Measurements from ENCODE around the gene TNN.

GRCh38 chr1:175075572-175076568 is 8.2 kb downstream of the TNN start:
- TF ChIP-seq, protein P1, sequence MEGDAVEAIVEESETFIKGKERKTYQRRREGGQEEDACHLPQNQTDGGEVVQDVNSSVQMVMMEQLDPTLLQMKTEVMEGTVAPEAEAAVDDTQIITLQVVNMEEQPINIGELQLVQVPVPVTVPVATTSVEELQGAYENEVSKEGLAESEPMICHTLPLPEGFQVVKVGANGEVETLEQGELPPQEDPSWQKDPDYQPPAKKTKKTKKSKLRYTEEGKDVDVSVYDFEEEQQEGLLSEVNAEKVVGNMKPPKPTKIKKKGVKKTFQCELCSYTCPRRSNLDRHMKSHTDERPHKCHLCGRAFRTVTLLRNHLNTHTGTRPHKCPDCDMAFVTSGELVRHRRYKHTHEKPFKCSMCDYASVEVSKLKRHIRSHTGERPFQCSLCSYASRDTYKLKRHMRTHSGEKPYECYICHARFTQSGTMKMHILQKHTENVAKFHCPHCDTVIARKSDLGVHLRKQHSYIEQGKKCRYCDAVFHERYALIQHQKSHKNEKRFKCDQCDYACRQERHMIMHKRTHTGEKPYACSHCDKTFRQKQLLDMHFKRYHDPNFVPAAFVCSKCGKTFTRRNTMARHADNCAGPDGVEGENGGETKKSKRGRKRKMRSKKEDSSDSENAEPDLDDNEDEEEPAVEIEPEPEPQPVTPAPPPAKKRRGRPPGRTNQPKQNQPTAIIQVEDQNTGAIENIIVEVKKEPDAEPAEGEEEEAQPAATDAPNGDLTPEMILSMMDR (conservative IDR thresholded peaks at IDR 0.05 in 1 of 2, IDR thresholded peaks at IDR 0.05 in 1 of 2; ENCODE audit: low read depth in 1 of 2, low read length in 2 of 2) = no peak
- no peak for TF ChIP-seq EZH2 (IDR thresholded peaks at IDR 0.05; ENCODE audit: low read length, missing control alignments)
